COLO668 (cell line): ENCODE measurements around the gene AATK.

Experiments used
- DNase-seq: peaks from one replicate; lab custom pipeline; 2025; ENCODE audit not compliant: unreplicated experiment; lab: John Stamatoyannopoulos, UW

The AATK gene

DNA sequence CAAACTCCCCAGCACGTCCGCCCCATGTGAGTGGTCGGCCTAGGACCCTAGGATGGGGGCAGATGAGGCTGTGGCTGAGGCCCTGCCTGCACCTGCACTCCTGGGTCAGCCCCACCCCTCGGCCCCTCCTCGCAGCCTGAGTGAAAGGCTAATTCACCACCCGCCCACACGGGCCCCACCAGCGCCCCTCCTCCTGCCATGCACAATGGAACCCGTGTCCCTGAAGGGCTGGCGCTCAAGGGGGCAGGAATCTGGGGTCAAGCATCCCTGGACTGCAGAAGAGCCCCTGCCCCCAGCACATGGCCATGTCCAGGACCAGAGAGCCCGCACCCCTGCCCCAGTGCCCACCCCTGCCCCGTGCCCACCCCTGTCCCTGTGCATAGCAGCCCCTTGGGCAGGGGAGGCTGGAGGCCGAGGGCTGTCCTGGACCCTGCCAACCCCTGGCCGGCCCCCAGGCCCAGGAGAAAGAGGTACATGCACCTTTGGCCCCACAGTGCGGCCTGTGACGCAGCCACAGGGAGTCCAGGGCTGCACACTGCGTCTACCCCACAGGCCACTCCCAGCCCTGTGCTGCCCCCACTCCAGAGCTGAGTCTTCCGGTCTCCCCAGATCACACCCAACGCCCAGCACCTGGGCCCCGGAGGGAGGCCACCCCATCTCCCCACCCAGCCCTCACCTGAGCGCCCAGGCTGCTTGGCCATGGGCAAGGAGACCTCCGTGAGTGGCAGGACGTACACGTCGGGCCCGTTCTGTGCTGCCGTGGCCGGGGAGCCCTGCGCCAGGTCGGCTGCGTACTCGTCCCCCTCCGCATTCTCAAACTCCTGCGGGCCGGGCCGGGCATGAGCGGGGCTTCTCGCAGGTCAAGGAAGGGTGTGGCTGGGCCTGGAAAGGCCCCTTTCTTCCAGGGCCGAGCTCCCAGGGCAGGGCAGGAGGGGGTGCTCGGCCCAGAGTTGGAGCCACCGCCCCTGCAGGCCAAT is 35.3 kb downstream of the AATK start:
- no peak for DNase-seq

DNA sequence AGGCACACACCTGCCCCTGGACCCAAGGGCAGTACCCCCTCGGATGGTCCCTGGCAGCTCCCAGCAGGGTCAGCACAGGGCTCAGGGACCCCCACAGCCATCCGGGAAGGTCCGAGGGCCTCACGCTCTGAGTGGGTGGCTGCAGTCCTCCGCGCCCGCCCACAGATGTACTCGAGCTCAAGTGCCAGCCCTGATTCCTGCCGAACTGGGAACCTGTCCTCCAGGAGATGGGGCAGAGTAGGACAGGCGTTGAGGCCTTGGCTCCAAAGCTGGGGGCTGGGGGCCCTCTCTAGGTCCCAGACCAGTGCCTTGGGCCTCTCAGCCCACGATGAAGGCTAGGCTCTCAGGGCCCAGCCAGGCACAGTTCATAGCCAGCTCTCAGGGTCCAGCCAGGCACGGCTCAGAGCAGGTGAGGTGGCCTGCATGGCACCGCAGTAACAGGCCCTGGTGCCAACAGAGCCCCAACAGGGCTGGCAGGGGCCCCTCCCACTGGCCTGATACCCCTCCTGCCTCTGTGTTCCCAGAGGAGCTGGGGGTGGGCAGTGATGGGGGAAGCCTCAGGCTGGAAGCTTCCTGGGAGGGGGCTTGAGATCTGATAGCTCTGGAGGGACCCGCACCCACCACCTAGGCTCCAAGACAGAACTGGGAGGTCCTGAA is 36.2 kb downstream of the AATK start:
- no peak for DNase-seq

GRCh38 chr17:81129289-81129688 is 36.7 kb downstream of the AATK start:
- no peak for DNase-seq

GRCh38 chr17:81128774-81129173 is 37.2 kb downstream of the AATK start:
- no peak for DNase-seq

- DNase-seq: no peak
Measured at GRCh38 chr17:81128338-81128737, 37.7 kb downstream of the AATK start.

DNA sequence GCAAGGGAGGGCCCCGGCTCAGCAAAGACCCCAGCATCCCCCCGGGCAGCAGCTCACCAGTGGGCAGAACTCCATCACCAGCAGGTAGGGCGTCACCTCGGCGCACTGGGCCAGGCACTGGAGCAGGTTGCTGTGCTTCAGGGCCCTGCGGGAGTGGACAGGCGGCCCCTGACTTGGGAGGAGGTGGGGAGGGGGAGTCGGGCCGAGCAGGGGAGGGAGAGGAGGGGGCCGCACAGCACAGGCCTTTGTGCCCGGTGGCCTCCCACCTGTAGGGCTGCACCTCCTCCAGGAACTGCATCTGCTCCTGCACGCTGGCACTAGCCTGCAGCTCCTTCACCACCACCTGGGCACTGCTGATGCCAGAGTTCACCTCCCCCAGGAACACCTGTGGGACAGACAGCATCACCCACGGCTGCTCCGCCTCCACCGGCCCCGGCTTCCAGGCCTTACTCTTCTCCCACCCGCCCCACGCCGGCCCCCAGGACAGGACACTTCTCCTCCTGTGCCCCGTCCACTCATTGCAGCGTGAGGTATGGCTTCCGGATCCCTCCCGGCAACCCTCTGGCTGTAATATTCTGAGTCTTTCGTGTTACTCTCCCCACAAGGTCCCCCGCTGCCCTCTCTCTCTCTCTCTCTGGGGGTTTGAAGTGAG is 38.4 kb downstream of the AATK start:
- DNase-seq: no peak

GRCh38 chr17:81127133-81127455 is 38.9 kb downstream of the AATK start:
- DNase-seq: no peak

DNA sequence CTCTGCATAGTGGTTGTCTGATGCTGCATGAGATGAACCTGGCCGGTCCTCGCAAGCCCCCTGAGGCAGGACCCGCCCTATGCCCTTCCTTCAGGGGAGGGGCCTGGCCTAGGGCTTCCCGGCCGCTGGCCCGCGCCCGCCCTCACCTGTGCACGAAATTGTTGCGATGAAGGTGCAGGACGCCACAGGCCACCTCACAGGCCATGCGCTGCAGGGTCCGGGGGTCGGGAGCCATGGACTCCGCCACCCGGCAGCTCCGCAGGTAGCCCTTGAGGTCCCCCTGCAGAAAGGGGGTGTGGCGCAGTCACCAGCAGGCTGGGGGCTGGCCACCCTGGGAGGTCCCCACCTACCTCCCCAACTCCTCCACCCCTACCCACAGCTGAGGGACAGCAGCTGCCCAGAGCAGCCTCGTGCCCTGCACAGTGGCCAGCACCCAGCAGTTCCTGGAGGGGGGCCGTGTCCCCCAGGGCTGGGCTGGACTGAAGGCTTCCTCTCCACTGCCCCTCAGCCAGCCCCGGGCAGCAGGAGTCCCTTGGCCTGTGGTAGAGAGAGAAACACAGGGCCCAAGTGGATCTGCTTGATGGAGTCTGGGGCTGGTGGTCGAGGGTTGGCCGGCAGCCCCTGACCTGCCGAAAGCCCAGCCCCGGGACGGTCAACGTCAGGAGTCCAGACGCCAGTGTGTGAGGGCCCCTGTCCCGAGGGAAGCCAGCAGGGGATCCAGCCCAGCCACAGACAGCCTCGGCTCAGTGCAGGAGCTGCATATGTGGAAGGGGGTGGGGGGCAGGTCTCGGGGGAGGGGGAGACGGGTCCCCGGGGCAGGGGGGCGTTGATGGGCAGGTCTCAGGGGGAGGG is 39.5 kb downstream of the AATK start:
- no peak for DNase-seq

GRCh38 chr17:81125573-81126081 is 40.4 kb downstream of the AATK start:
- DNase-seq: peak; percentile 32

DNA sequence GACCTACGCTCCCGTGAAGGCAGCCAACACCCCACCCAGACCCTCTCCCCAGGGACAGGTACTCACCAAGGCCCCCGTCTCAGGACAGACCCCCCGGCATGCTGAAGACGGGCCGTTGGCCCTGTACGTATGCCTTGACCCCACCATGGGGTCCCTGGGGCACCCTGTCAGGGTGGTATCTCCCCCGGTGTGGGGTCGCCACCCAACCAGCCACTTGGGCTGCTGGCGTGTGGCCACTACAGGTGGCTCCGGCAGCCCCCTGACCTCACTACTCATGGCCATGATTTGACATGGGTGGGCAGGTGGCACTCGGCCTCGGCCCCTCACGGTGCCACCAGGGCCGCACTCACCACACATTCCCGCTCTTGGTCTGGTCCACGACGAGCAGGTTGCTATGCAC is 41.6 kb downstream of the AATK start:
- DNase-seq: no peak

- DNase-seq: no peak
Measured at GRCh38 chr17:81123052-81124048, 42.7 kb downstream of the AATK start.

GRCh38 chr17:81121841-81122733 is 43.9 kb downstream of the AATK start:
- DNase-seq: no peak

DNA sequence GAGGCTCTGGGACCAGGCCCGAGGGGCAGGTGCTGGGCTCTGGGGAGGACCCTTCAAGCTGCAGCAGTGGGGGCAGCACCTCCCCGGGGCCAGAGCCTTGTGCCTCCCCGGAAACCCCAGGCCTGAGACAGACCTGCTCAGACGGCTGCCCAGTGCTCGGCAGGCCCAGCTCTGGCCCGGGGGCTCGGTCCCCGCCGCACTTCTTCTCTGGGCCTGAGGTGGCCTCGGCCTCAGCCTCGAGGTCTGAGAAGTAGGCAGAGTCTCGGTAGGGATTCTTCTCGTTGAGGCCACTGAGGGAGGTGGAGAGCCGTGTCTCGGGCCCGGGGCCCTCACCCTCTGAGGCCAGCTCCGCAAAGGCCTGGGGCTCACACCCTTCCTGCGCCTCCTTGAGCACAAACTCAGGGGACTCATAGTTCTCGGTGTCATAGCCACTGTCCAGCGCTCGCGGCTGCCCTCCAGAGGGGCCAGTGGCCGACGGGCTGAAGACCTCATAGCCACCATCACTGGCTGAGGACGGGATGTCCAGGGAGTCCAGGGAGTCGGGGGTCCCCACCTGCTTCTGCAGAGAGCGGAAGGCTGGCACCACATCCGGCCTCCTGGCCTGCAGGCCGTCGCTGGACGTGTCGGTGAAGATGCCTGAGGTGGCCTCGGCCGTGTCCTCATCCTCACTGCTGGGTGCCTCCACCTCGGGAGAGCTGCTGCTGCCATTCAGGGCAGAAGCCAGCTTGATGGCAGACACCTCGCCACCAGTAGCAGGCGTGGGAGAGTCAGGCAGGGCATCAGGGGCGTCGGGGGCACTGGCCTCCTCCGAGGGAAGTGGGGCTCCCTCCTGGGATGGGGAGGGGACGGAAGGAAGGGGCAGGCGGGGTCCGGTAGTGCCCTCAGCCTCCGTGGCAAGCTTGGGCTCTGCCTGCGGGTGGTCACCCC is 45.1 kb downstream of the AATK start:
- DNase-seq: no peak

- no peak for DNase-seq
Measured at GRCh38 chr17:81120149-81120484, 45.9 kb downstream of the AATK start.

DNA sequence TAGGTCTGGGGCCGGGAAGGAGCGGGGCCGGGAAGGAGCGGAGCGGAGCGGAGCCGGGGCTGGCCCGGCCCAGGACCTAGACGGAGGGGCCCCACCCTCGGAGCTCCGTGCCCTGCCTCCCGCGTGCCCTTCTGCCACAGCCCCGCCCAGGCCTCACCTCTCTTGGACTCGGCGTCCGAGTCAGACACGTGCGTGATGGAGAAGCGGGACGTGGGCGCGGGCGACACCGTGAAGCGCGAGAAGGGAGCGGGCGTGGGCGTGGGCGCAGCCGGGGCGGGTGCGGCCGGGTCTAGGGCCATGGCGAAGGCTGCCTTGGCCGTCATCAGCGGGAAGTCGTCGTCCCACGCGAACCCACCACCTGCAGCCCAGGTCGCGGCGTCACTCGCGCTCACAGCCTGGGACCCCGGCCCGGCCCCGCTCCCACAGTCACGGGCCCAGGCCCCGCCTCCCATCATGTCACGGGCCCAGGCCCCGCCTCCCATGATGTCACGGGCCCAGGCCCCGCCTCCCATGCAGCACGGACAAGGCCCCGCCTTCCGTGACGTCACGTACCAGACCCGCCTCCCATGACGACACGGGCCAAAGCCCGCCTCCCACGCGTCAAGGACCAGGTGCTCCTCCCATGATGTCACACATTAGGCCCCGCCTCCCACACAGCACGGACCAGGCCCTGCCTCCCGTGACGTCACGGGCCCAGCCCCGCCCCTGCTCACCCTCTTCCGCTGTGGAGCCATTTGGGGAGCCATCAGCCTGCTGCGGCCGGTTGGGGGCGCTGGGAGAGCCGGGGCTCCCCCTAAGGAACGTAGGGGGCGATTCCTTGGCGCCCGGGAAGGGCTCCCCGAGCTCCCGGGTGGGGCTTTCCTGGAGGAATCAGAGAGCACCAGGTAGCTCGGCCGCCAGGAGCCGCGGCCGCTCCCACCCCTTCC is 46.5 kb downstream of the AATK start:
- peak; percentile 53 for DNase-seq
